OCI-LY7 (cell line): Measurements from ENCODE around the gene TRIM26.

Source experiments
- CTCF ChIP-seq: fragments of 200-600 bp; sonication (generic); conservative IDR thresholded peaks from 2 replicates; pipeline ENCODE4 v1.5.1; 2014; ENCODE audit warnings: mild to moderate bottlenecking, antibody characterized with exemption, low read length, moderate library complexity, mixed read lengths
- EZH2phosphoT487 ChIP-seq: fragments of 200-600 bp; sonication (generic); IDR thresholded peaks from 2 replicates; pipeline ENCODE4 v1.6.1; 2018; ENCODE audit warnings: low read depth, borderline replicate concordance, mild to moderate bottlenecking, mixed run types, antibody characterized with exemption, low read length, moderate library complexity, mixed read lengths

- TF ChIP-seq CTCF (no peak), EZH2phosphoT487 (no peak)
Measured at GRCh38 chr6:30160785-30161531, 52.2 kb downstream of the TRIM26 start, which contains the start of gene TRIM10.
